Epithelial cell of umbilical artery (primary cell): ENCODE data around the gene MRGPRX3. TPM values are rescaled to one million over a fixed set of nuclear protein-coding genes. Genes with fewer than 3 reads are reported as not detected.

Experiments used
- total RNA-seq: library from RNA; depleted of rRNA; stranded (reverse); fragments of >200 nt; gene quantifications from 2 replicates; pipeline ENCODE4 v1.2.3, GENCODE V29; 2014

MRGPRX3 gene
- total RNA-seq = not detected in 2 replicates

DNA sequence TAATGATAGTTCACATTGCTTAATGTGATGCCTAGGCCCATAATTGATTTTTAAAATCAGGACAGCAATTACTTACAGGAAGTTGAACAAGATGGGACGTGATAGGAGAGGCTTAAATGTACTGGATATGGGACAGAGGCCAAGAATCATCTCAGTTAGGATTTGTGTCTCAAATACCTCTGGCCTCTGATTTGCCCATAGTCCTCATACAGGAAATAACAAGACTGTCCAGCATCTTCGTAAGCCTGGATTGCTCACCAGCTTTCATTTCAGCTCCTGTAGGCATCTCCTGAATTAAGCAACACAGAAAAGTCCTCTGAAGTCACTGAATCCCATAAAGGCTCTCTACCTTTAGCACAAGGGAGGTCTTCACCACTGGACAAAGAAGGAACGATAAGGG is at the start of gene MRGPRX3:
MRGPRX3 (plus strand) TSS at position 231 of the 400 bp plus-strand sequence. CDS start 4,632 bp downstream, outside the sequence.

GRCh38 chr11:18105802-18106574 is 26.4 kb upstream of the MRGPRX3 start, which contains the start of gene SAAL1:
Gene SAAL1, minus strand, starts transcription at chr11:18106082. Its CDS starts 41 bp downstream, at chr11:18106041.

GRCh38 chr11:18172666-18173065 is 40.3 kb downstream of the MRGPRX3 start, which contains the start of gene MRGPRX4:
Gene MRGPRX4, plus strand, starts transcription at chr11:18172837. Its CDS starts 420 bp downstream, at chr11:18173257.

Other genes starting within 250 kb of the MRGPRX3 start
- gene SERGEF, start 119.5 kb upstream of the MRGPRX3 start, total RNA-seq = 23.4 TPM in 2 replicates
- gene TPH1, start 86.3 kb upstream of the MRGPRX3 start, total RNA-seq = not detected in 2 replicates
- 26.3 and 34.0 TPM in 2 replicates for gene SAAL1, start 26.5 kb upstream of the MRGPRX3 start, total RNA-seq
- not detected in 2 replicates for gene MRGPRX4, start 40.3 kb downstream of the MRGPRX3 start, total RNA-seq
- gene SAA4, start 104.2 kb downstream of the MRGPRX3 start, total RNA-seq = not detected in 2 replicates
- gene SAA2, start 116.1 kb downstream of the MRGPRX3 start, total RNA-seq = not detected in 2 replicates
- gene SAA1, start 133.7 kb downstream of the MRGPRX3 start, total RNA-seq = not detected in 2 replicates
- gene HPS5, start 189.6 kb downstream of the MRGPRX3 start, total RNA-seq = 25.3 and 38.0 TPM in 2 replicates
- 58.5 and 64.0 TPM in 2 replicates for gene GTF2H1, start 190.0 kb downstream of the MRGPRX3 start, total RNA-seq